ENCODE results near the gene LAD1.

LAD1 gene

GRCh38 chr1:201363467-201363866 is 35.7 kb downstream of the LAD1 start:
- no peak for DNase-seq (ENCODE audit: low spot score)

- DNase-seq (ENCODE audit: low spot score), result no peak
These were observed 36.2 kb downstream of the LAD1 start for GRCh38 chr1:201362906-201363305.

GRCh38 chr1:201361652-201362504 is 37.2 kb downstream of the LAD1 start:
- peak; percentile 79 for DNase-seq (ENCODE audit: low spot score)

GRCh38 chr1:201360901-201361651 is 38.0 kb downstream of the LAD1 start:
- DNase-seq (ENCODE audit: low spot score), result no peak

- DNase-seq (ENCODE audit: low spot score), result no peak
These were observed 38.6 kb downstream of the LAD1 start for GRCh38 chr1:201360486-201360885.

GRCh38 chr1:201359873-201360210 is 39.3 kb downstream of the LAD1 start:
- no peak for DNase-seq (ENCODE audit: low spot score)

GRCh38 chr1:201359031-201359872 is 39.9 kb downstream of the LAD1 start:
- no peak for DNase-seq (ENCODE audit: low spot score)

- DNase-seq (ENCODE audit: low spot score), result no peak
These were observed 40.5 kb downstream of the LAD1 start for GRCh38 chr1:201358596-201358995.

GRCh38 chr1:201357636-201358348 is 41.3 kb downstream of the LAD1 start:
- no peak for DNase-seq (ENCODE audit: low spot score)

- no peak for DNase-seq (ENCODE audit: low spot score)
These were observed 41.9 kb downstream of the LAD1 start for GRCh38 chr1:201357211-201357610.

GRCh38 chr1:201356701-201357100 is 42.4 kb downstream of the LAD1 start:
- DNase-seq (ENCODE audit: low spot score), result no peak

GRCh38 chr1:201356236-201356635 is 42.9 kb downstream of the LAD1 start:
- DNase-seq (ENCODE audit: low spot score), result no peak

GRCh38 chr1:201355471-201355870 is 43.7 kb downstream of the LAD1 start:
- DNase-seq (ENCODE audit: low spot score), result no peak

GRCh38 chr1:201354901-201355295 is 44.2 kb downstream of the LAD1 start:
- no peak for DNase-seq (ENCODE audit: low spot score)

GRCh38 chr1:201354151-201354900 is 44.8 kb downstream of the LAD1 start:
- no peak for DNase-seq (ENCODE audit: low spot score)

GRCh38 chr1:201353186-201353940 is 45.8 kb downstream of the LAD1 start:
- DNase-seq (ENCODE audit: low spot score), result no peak

GRCh38 chr1:201351617-201352016 is 47.5 kb downstream of the LAD1 start:
- DNase-seq (ENCODE audit: low spot score), result no peak

- DNase-seq (ENCODE audit: low spot score), result no peak
These were observed 48.2 kb downstream of the LAD1 start for GRCh38 chr1:201350884-201351283.

- DNase-seq (ENCODE audit: low spot score), result no peak
These were observed 48.8 kb downstream of the LAD1 start for GRCh38 chr1:201350361-201350725.

GRCh38 chr1:201349092-201349491 is 50.0 kb downstream of the LAD1 start:
- no peak for DNase-seq (ENCODE audit: low spot score)

- DNase-seq (ENCODE audit: low spot score), result peak; percentile 74
These were observed 50.9 kb downstream of the LAD1 start for GRCh38 chr1:201348211-201348566.

All from HuH-7 (cell line).